NCI-H146 (cell line): ENCODE measurements around the gene RBFOX1.
A peak's percentile ranks its signal among the peaks of the same experiment; 100 is the strongest.

Experiments used
- DNase-seq: peaks from one replicate; lab custom pipeline; 2025; lab: John Stamatoyannopoulos, UW

RBFOX1 gene

GRCh38 chr16:7602291-7602950 is 269.8 kb downstream of the RBFOX1 start:
- no peak for DNase-seq

GRCh38 chr16:7605812-7606211 is 273.2 kb downstream of the RBFOX1 start:
- DNase-seq, result no peak

GRCh38 chr16:7612671-7613070 is 280.0 kb downstream of the RBFOX1 start:
- no peak for DNase-seq

GRCh38 chr16:7613518-7613917 is 280.9 kb downstream of the RBFOX1 start:
- DNase-seq, result no peak

- DNase-seq, result no peak
Measured at GRCh38 chr16:7614021-7614795, 281.6 kb downstream of the RBFOX1 start.

- DNase-seq, result peak; percentile 2
Measured at GRCh38 chr16:7615565-7615964, 282.9 kb downstream of the RBFOX1 start.

- no peak for DNase-seq
Measured at GRCh38 chr16:7624871-7625766, 292.5 kb downstream of the RBFOX1 start.

- no peak for DNase-seq
Measured at GRCh38 chr16:7628981-7629380, 296.3 kb downstream of the RBFOX1 start.

GRCh38 chr16:7629571-7629970 is 296.9 kb downstream of the RBFOX1 start:
- DNase-seq, result no peak

GRCh38 chr16:7637446-7637845 is 304.8 kb downstream of the RBFOX1 start:
- no peak for DNase-seq

GRCh38 chr16:7638306-7638705 is 305.7 kb downstream of the RBFOX1 start:
- DNase-seq, result no peak

GRCh38 chr16:7640334-7640733 is 307.7 kb downstream of the RBFOX1 start:
- no peak for DNase-seq

- DNase-seq, result peak; percentile 21
Measured at GRCh38 chr16:7644176-7644575, 311.5 kb downstream of the RBFOX1 start.

- DNase-seq, result no peak
Measured at GRCh38 chr16:7644811-7645210, 312.2 kb downstream of the RBFOX1 start.

- no peak for DNase-seq
Measured at GRCh38 chr16:7646821-7647500, 314.3 kb downstream of the RBFOX1 start.

- DNase-seq, result no peak
Measured at GRCh38 chr16:7650431-7650830, 317.8 kb downstream of the RBFOX1 start.

GRCh38 chr16:7651803-7652570 is 319.3 kb downstream of the RBFOX1 start:
- no peak for DNase-seq

GRCh38 chr16:7653746-7654461 is 321.3 kb downstream of the RBFOX1 start:
- DNase-seq, result no peak

GRCh38 chr16:7675628-7676027 is 343.0 kb downstream of the RBFOX1 start:
- peak; percentile 27 for DNase-seq

- DNase-seq, result no peak
Measured at GRCh38 chr16:7680296-7680695, 347.7 kb downstream of the RBFOX1 start.

GRCh38 chr16:7688811-7689210 is 356.2 kb downstream of the RBFOX1 start:
- no peak for DNase-seq
